Measurements from ENCODE around the gene ODAD3.

GRCh38 chr19:11435833-11436313 lies 952 bp upstream of the ODAD3 start:
- TF ChIP-seq POLR2A (IDR thresholded peaks at IDR 0.05; ENCODE audit: low read length) (peak; percentile 32), GATA1 (IDR thresholded peaks at IDR 0.05; ENCODE audit: low read depth, low read length) (no peak)

Measured in erythroblast (primary cell).